Osteocyte (in vitro differentiated cells): ENCODE data around the gene EFNB2. TPM values are rescaled to one million over a fixed set of nuclear protein-coding genes. Genes with fewer than 3 reads are reported as not detected.

ENCODE experiments used
- DNase-seq: peaks from one replicate; pipeline ENCODE4 v3.0.0; 2021; ENCODE audit warnings: mixed read lengths; ENCODE audit not compliant: unreplicated experiment; ENCODE audit errors: extremely low spot score
- H3K27ac Mint-ChIP-seq: one replicate; pipeline ENCODE4 v1.8.0; 2021; ENCODE audit warnings: mild to moderate bottlenecking, mixed read lengths; ENCODE audit not compliant: unreplicated experiment
- H3K27me3 Mint-ChIP-seq: one replicate; pipeline ENCODE4 v1.8.0; 2021; ENCODE audit warnings: mixed read lengths; ENCODE audit not compliant: unreplicated experiment
- H3K36me3 Mint-ChIP-seq: one replicate; pipeline ENCODE4 v1.8.0; 2021; ENCODE audit warnings: mixed read lengths; ENCODE audit not compliant: unreplicated experiment
- H3K4me1 Mint-ChIP-seq: one replicate; pipeline ENCODE4 v1.8.0; 2021; ENCODE audit warnings: mixed read lengths; ENCODE audit not compliant: unreplicated experiment
- H3K4me3 Mint-ChIP-seq: one replicate; pipeline ENCODE4 v1.8.0; 2021; ENCODE audit warnings: mild to moderate bottlenecking, moderate library complexity, mixed read lengths; ENCODE audit not compliant: unreplicated experiment
- H3K9me3 Mint-ChIP-seq: one replicate; pipeline ENCODE4 v1.8.0; 2021; ENCODE audit warnings: mixed read lengths; ENCODE audit not compliant: unreplicated experiment
- total RNA-seq: library from RNA; stranded (reverse); gene quantifications from 2 replicates; pipeline ENCODE4 v1.2.1, GENCODE V29; 2021
- TF ChIP-seq, protein P1 (sequence below): fragments of 200-600 bp; sonication (generic); IDR thresholded peaks from 2 replicates; pipeline ENCODE4 v1.5.0; 2021; ENCODE audit warnings: antibody characterized with exemption, mild to moderate bottlenecking, moderate library complexity

EFNB2 gene
- total RNA-seq, 1 donor from 2014 or later, result 50.0 TPM

- no peak for DNase-seq
- Mint-ChIP-seq H3K36me3 (peaks cover 50% of the 10 kb centered on the region), H3K27ac (no peak overlapping the region), H3K4me1 (peaks cover 21% of the 10 kb centered on the region), H3K27me3 (no peaks in the 10 kb centered on the region), H3K4me3 (no peak overlapping the region), H3K9me3 (no peaks in the 10 kb centered on the region)
- TF ChIP-seq, protein P1, sequence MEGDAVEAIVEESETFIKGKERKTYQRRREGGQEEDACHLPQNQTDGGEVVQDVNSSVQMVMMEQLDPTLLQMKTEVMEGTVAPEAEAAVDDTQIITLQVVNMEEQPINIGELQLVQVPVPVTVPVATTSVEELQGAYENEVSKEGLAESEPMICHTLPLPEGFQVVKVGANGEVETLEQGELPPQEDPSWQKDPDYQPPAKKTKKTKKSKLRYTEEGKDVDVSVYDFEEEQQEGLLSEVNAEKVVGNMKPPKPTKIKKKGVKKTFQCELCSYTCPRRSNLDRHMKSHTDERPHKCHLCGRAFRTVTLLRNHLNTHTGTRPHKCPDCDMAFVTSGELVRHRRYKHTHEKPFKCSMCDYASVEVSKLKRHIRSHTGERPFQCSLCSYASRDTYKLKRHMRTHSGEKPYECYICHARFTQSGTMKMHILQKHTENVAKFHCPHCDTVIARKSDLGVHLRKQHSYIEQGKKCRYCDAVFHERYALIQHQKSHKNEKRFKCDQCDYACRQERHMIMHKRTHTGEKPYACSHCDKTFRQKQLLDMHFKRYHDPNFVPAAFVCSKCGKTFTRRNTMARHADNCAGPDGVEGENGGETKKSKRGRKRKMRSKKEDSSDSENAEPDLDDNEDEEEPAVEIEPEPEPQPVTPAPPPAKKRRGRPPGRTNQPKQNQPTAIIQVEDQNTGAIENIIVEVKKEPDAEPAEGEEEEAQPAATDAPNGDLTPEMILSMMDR, result no peak
These were observed 23.1 kb upstream of the EFNB2 start for GRCh38 chr13:106558527-106558926.

DNA sequence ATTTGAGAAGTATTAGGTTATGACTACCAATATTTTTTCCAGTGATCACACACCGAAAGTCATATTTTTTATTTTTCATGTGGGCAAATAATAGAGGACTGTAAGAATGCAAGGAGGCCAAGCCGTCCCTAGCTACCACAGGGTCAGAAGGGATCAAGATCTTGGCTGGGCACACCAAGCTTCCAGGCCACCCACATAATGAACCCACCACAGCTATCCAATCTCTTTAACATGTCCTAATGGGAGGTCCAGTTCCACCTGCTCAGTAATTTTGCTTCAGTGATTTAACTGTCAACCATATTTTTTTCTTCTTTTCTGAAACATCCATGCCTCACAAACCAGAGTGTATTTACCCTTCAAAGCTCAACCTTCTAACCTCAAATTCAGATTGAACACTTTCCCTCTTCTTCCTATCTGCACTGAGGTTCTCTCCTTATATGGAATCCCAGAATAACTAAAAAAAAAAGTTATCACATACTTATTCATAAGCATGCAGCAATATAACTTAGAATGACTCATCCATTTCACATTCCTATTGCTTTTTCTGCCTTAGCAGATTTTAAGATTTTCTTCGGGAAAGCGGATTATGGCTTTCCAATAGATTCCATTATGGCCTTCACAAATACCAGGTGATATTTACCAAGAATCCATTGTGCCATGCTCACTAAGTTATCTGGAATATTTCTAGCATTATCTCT, 20.3 kb upstream of the EFNB2 start:
- no peak for DNase-seq
- Mint-ChIP-seq H3K4me3 (no peak overlapping the region), H3K4me1 (peaks cover 13% of the 10 kb centered on the region), H3K9me3 (no peaks in the 10 kb centered on the region), H3K36me3 (peaks cover 62% of the 10 kb centered on the region), H3K27ac (peak overlapping the region; percentile 40), H3K27me3 (no peaks in the 10 kb centered on the region)
- TF ChIP-seq, protein P1, result no peak

- no peak overlapping the region for H3K4me3 Mint-ChIP-seq
- H3K9me3 Mint-ChIP-seq, result no peaks in the 10 kb centered on the region
- H3K27ac Mint-ChIP-seq, result no peak overlapping the region
- no peak for DNase-seq
- H3K4me1 Mint-ChIP-seq, result peaks cover 15% of the 10 kb centered on the region
- TF ChIP-seq, protein P1, result no peak
- no peaks in the 10 kb centered on the region for H3K27me3 Mint-ChIP-seq
- H3K36me3 Mint-ChIP-seq, result peaks cover 57% of the 10 kb centered on the region
These were observed 16.3 kb upstream of the EFNB2 start for GRCh38 chr13:106551751-106552150.

GRCh38 chr13:106551350-106551749, 15.9 kb upstream of the EFNB2 start:
- no peaks in the 10 kb centered on the region for H3K9me3 Mint-ChIP-seq
- H3K4me3 Mint-ChIP-seq, result no peak overlapping the region
- DNase-seq, result no peak
- TF ChIP-seq, protein P1, result no peak
- no peak overlapping the region for H3K27ac Mint-ChIP-seq
- peaks cover 53% of the 10 kb centered on the region for H3K36me3 Mint-ChIP-seq
- no peaks in the 10 kb centered on the region for H3K27me3 Mint-ChIP-seq
- H3K4me1 Mint-ChIP-seq, result peaks cover 14% of the 10 kb centered on the region

GRCh38 chr13:106550570-106551135, 15.2 kb upstream of the EFNB2 start:
- H3K27ac Mint-ChIP-seq, result no peak overlapping the region
- peaks cover 47% of the 10 kb centered on the region for H3K36me3 Mint-ChIP-seq
- H3K27me3 Mint-ChIP-seq, result no peaks in the 10 kb centered on the region
- H3K4me1 Mint-ChIP-seq, result peaks cover 8% of the 10 kb centered on the region
- DNase-seq, result no peak
- TF ChIP-seq, protein P1, result no peak
- H3K9me3 Mint-ChIP-seq, result no peaks in the 10 kb centered on the region
- no peak overlapping the region for H3K4me3 Mint-ChIP-seq
